Left lung (tissue), 10 donors: ENCODE measurements around the gene PES1. TPM values are rescaled to one million over a fixed set of nuclear protein-coding genes. Genes with fewer than 3 reads are reported as not detected.
A peak's percentile ranks its signal among the peaks of the same experiment; 100 is the strongest.
"Not testable (repeated sequence)": the region's sequence is repeated elsewhere in the genome, so short reads cannot be mapped to it uniquely, and the experiment has no call there.

Experiments used
- ATAC-seq: fragments of 200-7000 bp; cut with Tn5 transposase; one replicate; pipeline ENCODE4 v1.9.1; 2020; ENCODE audit warnings: moderate library complexity
- DNase-seq, 4 donors: peaks; one replicate each; pipeline ENCODE4 v3.0.0-alpha.2; 2013 to 2020
- H3K27ac ChIP-seq, 2 donors: fragments of 200-600 bp; sonication (generic) in 1 of 2; one replicate each; pipeline versions ENCODE4 v1.5.0 to v1.8.0; 2020 to 2021
- H3K27me3 ChIP-seq, 2 donors: fragments of 200-600 bp; sonication (generic) in 1 of 2; one replicate each; pipeline versions ENCODE4 v1.5.0 to v1.8.0; 2020 to 2021
- H3K36me3 ChIP-seq, 2 donors: fragments of 200-600 bp; sonication (generic) in 1 of 2; one replicate each; pipeline versions ENCODE4 v1.5.0 to v1.8.0; 2020 to 2021
- H3K4me1 ChIP-seq, 2 donors: fragments of 200-600 bp; one replicate each; pipeline ENCODE4 v1.8.0; 2021
- H3K4me3 ChIP-seq, 2 donors: fragments of 200-600 bp; sonication (generic) in 1 of 2; one replicate each; pipeline versions ENCODE4 v1.5.0 to v1.8.0; 2020 to 2021; ENCODE audit warnings: mild to moderate bottlenecking in 1 of 2
- H3K9me3 ChIP-seq, 2 donors: fragments of 200-600 bp; sonication (generic) in 1 of 2; one replicate each; pipeline versions ENCODE4 v1.5.0 to v1.8.0; 2020 to 2021
- intact Hi-C, 2 donors: fragments of 100-400 bp; cut with DNase I; formaldehyde crosslinking; loops; one replicate each; pipeline versions ENCODE4 v1.11.2 to v1.14.2; 2022
- polyA plus RNA-seq, 6 donors: library from polyadenylated mRNA; unstranded; fragments of 120-200 nt; gene quantifications; one replicate each; pipeline ENCODE4 v1.2.1, GENCODE V29; 2013; ENCODE audit not compliant: insufficient read length in 6 of 6
- total RNA-seq, 2 donors: library from RNA; stranded (reverse); fragmentation: NEBNext Ultra II Directional; extraction: Animal tissue kit (Norgen Biotek cat#: 25700); gene quantifications; one replicate each; pipeline ENCODE4 v1.2.1, GENCODE V29; 2021
- TF ChIP-seq, protein P1 (sequence below), 2 donors: fragments of 200-600 bp; sonication (generic) in 1 of 2; IDR thresholded peaks; one replicate each; pipeline versions ENCODE4 v1.5.0 to v1.8.0; 2021; ENCODE audit warnings: antibody characterized with exemption in 2 of 2
- donor health status: DM: no; HTN: yes; CAD: no.
- donor health status: DM: no; HTN: no; CAD: no.

Gene PES1
- total and polyA plus RNA-seq, 8 donors = 45.2 to 70.6 (median 63.4) TPM

DNA sequence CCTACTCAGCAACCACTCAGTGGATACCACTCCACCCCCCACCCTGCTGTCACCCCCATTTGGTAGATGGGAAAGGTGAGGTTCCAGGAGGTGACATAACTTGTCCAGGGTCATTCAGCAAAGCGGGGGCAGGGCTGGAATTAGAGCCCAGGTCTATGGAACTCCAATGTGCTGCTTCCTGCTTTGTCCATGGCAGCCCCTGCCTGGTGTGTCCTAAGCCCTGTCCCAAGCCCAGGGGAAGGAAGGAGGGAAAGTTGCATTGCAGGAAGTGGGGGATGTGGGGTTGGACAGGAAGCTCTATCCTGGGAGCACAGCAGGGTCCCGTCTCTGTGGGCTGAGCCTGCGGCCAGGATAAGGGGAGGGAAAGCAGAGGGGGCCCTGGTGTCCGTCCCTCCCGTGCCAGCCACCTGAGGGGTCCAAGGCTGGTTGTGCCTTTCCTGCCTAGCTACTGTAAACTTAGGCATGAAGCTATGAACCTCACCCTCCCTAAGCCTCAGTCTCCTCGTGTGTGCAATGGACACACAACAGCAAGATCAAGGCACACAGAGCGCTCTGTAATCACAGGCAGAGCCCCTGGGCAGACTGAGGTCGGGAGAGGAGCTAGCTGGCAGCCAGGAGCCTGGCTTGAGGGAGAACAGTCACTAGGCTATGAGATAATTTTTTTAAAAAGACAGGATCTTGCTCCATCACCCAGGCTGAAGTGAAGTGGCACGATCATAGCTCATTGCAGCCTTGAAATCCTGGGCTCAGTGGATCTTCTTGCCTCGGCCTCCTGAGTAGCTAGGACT, 30.1 kb downstream of the PES1 start:
- ATAC-seq = no peak
- H3K27ac ChIP-seq = no peak overlapping the region
- H3K27me3 ChIP-seq = peaks cover 0 to 3% of the 10 kb centered on the region in 2 donors
- intact Hi-C loops = no loop called here
- no peaks in the 10 kb centered on the region for H3K36me3 ChIP-seq
- H3K4me1 ChIP-seq = no peaks in the 10 kb centered on the region
- H3K4me3 ChIP-seq = no peak overlapping the region
- TF ChIP-seq, protein P1, sequence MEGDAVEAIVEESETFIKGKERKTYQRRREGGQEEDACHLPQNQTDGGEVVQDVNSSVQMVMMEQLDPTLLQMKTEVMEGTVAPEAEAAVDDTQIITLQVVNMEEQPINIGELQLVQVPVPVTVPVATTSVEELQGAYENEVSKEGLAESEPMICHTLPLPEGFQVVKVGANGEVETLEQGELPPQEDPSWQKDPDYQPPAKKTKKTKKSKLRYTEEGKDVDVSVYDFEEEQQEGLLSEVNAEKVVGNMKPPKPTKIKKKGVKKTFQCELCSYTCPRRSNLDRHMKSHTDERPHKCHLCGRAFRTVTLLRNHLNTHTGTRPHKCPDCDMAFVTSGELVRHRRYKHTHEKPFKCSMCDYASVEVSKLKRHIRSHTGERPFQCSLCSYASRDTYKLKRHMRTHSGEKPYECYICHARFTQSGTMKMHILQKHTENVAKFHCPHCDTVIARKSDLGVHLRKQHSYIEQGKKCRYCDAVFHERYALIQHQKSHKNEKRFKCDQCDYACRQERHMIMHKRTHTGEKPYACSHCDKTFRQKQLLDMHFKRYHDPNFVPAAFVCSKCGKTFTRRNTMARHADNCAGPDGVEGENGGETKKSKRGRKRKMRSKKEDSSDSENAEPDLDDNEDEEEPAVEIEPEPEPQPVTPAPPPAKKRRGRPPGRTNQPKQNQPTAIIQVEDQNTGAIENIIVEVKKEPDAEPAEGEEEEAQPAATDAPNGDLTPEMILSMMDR (IDR thresholded peaks at IDR 0.05) = no peak
- no peaks in the 10 kb centered on the region for H3K9me3 ChIP-seq
- DNase-seq = no peak

DNA sequence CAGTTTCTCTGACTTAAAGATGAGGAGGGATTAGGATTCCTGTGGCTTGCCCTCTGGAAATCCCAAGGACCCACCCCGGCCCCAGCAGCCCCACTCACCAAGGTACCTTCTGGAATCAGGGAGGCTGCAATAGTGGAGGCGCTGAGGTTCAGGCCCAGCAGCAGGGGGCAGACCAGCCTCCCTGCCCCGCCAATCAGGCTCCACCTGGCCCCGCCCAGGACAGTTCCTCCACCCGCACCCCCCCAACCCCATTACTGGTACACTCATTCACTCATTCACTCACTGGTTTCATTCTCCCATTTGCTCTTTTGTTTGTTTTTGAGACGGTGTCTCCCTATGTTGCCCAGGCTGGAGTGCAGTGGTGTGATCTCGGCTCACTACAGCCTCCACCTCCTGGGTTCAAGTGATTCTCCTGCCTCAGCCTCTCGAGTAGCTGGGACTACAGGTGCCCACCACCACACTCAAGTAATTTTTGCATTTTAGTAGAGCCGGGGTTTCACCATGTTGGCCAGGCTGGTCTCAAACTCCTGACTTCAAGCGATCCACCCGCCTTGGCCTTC, 31.0 kb downstream of the PES1 start:
- not testable (repeated sequence) for ATAC-seq

DNA sequence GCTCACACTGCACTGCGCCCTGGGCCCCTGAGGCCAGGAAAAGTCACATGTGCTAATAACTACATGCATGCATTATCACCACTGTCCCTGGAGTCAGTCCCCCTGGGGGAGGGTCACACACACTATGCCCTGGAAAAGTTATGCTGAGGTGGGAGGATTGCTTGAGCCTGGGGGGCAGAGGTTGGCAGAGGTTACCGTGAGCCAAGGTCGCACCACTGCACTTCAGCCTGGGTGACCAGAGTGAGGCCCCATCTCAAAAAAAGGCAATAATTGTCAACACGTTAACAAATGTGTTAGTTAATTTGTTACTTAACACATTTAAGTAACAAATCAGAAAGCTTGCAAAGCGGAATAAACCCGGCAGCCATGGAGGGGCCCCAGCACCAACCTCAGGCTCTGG, 31.8 kb downstream of the PES1 start:
- Histone ChIP-seq H3K36me3 (no peaks in the 10 kb centered on the region), H3K9me3 (no peaks in the 10 kb centered on the region), H3K27ac (no peak overlapping the region), H3K4me3 (no peak overlapping the region), H3K4me1 (no peaks in the 10 kb centered on the region), H3K27me3 (no peaks in the 10 kb centered on the region)
- intact Hi-C loops = no loop called here
- TF ChIP-seq, protein P1 (IDR thresholded peaks at IDR 0.05) = no peak
- no peak for ATAC-seq
- no peak for DNase-seq

More for the DNA sequence above, 31.0 kb downstream of the PES1 start:
- H3K27ac ChIP-seq, H3K4me1 ChIP-seq, DNase-seq, H3K36me3 ChIP-seq, H3K9me3 ChIP-seq, intact Hi-C loops, H3K27me3 ChIP-seq, H3K4me3 ChIP-seq: not testable (repeated sequence)

DNA sequence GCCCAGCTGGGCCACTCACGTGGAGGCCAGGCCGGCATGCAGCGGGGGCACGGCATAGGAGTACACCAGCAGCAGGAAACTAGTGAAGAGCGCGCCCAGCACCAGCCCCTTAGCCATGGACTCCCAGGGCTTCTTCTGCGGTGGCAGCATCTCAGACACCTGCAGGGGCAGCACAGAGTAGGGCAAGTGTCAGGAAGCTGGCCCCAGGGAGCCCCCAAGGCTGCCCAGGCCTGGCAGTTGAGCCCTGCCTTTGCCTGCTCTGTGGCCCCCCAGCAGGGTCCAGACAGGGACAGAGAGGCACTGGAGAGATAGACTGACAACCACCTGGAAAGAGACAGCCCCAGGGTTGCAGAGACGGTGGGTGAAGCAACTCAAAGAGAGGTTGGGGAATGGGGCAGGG, 34.5 kb downstream of the PES1 start:
- H3K27ac ChIP-seq = no peak overlapping the region
- no peak overlapping the region for H3K4me3 ChIP-seq
- no peaks in the 10 kb centered on the region for H3K36me3 ChIP-seq
- ATAC-seq = no peak
- intact Hi-C loops = no loop called here
- H3K9me3 ChIP-seq = no peaks in the 10 kb centered on the region
- TF ChIP-seq, protein P1 (IDR thresholded peaks at IDR 0.05) = no peak
- no peaks in the 10 kb centered on the region for H3K4me1 ChIP-seq
- DNase-seq = no peak
- no peaks in the 10 kb centered on the region for H3K27me3 ChIP-seq

DNA sequence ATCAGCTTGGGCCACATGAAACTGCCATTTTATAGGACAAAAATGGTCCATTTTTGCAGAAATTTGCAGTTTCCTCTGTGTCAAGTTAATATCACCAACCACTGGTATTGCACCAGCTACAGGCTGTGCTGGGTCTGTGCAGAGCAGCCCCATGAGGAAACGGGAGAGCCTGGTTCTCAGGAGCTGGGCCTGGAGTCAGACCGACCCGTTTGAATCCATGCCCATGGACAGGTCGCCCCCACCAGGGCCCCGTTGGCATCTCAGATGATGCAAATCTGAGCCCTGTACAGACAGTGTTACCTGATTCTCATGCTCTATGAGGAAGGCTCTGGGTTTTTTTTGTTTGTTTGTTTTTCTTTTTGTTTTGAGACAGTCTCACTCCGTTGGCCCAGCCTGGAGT, 35.3 kb downstream of the PES1 start:
- no peaks in the 10 kb centered on the region for H3K36me3 ChIP-seq
- DNase-seq (no peak), ATAC-seq (peak; percentile 52)
- TF ChIP-seq, protein P1 (IDR thresholded peaks at IDR 0.05) = no peak
- H3K4me1 ChIP-seq = no peaks in the 10 kb centered on the region
- intact Hi-C loops = no loop called here
- no peak overlapping the region for H3K27ac ChIP-seq
- no peaks in the 10 kb centered on the region for H3K9me3 ChIP-seq
- H3K4me3 ChIP-seq = no peak overlapping the region
- H3K27me3 ChIP-seq = no peaks in the 10 kb centered on the region
